Epithelial cell of proximal tubule (primary cell): Measurements from ENCODE around the gene IVD. TPM values are rescaled to one million over a fixed set of nuclear protein-coding genes. Genes with fewer than 3 reads are reported as not detected.

Experiments used
- DNase-seq: peaks from one replicate; pipeline ENCODE4 v3.0.0-alpha.2; 2011; ENCODE audit warnings: low read depth
- H3K4me3 ChIP-seq: 2 replicates; pipeline ENCODE4 v1.5.1; 2011; ENCODE audit warnings: low read depth, mild to moderate bottlenecking, low read length
- total RNA-seq: library from RNA; depleted of rRNA; stranded (reverse); fragments of >200 nt; gene quantifications from 2 replicates; pipeline ENCODE4 v1.2.3, GENCODE V29; 2015
- TF ChIP-seq, protein P1 (sequence below): conservative IDR thresholded peaks from 2 replicates; pipeline ENCODE4 v1.5.1; 2012; ENCODE audit warnings: low read depth, mild to moderate bottlenecking, low read length

Gene IVD
- total RNA-seq, 1 donor from 2014 or later: 34.4 TPM

DNA sequence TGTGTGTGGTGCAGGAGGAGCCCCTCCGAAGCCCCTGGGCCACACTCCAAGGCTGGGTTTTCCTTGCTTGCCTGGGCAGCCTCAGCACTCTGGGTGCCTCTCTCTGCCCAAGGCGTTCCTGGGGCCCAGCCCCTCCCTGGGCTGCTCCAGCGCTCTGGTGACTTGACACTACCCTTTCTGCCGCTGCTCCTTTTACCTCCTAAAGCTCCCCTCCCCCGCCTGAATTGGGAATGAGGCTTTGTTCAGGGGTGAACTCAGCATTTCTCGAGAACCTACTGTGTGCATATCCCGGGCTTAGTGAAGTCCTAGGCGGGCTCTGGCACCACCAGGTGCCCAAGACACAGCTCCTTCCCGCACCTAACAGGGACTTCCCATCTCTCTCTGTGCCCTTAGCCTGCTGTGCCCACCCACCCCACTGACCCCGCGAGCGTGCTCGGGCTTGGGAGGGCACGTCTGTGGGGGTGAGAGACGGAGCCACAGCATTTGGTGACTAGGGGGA is 33.9 kb downstream of the IVD start:
- TF ChIP-seq, protein P1, sequence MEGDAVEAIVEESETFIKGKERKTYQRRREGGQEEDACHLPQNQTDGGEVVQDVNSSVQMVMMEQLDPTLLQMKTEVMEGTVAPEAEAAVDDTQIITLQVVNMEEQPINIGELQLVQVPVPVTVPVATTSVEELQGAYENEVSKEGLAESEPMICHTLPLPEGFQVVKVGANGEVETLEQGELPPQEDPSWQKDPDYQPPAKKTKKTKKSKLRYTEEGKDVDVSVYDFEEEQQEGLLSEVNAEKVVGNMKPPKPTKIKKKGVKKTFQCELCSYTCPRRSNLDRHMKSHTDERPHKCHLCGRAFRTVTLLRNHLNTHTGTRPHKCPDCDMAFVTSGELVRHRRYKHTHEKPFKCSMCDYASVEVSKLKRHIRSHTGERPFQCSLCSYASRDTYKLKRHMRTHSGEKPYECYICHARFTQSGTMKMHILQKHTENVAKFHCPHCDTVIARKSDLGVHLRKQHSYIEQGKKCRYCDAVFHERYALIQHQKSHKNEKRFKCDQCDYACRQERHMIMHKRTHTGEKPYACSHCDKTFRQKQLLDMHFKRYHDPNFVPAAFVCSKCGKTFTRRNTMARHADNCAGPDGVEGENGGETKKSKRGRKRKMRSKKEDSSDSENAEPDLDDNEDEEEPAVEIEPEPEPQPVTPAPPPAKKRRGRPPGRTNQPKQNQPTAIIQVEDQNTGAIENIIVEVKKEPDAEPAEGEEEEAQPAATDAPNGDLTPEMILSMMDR: no peak
- no peak for DNase-seq
- H3K4me3 ChIP-seq: peak overlapping the region; percentile 76

DNA sequence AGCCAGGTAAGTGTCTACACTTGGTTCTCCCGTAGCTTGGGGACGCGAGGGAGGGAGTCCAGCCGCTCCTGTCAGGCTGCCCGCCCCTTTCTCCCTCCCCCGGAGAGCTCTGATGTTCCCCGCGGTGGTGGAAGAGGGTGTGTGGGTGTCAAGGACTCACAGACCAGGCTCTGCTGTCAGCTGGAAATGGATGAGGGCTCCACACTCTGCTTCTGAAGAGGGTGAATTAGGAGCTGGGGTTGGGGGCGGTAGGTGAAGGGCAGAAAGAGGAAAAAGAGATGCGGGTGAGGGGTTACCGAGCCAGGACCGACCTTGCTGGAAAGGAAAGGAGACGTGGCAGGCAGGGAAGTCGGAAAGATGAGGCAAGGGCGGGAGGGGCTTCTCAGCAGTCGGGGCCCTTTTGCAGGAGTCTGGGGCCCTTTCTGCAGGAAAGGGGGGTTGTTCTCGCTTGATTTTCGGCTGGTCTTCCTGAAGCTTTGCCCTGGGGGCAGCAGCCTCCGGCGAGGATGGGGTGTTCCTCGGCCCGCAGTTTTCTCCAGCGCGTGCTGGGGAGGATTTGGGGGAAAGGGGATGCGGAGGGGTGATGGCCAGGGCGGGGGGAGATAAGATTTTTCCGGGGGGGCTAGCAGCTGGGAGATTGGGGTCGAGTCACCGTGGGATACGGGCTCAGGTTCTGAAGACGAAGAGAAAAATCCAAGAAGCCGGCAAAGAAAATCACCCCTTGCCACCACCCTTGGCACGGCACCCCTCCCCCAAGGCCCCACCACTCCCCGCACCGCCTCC is 34.6 kb downstream of the IVD start:
- no peak for DNase-seq
- peak overlapping the region; percentile 76 for H3K4me3 ChIP-seq
- TF ChIP-seq, protein P1: no peak

DNA sequence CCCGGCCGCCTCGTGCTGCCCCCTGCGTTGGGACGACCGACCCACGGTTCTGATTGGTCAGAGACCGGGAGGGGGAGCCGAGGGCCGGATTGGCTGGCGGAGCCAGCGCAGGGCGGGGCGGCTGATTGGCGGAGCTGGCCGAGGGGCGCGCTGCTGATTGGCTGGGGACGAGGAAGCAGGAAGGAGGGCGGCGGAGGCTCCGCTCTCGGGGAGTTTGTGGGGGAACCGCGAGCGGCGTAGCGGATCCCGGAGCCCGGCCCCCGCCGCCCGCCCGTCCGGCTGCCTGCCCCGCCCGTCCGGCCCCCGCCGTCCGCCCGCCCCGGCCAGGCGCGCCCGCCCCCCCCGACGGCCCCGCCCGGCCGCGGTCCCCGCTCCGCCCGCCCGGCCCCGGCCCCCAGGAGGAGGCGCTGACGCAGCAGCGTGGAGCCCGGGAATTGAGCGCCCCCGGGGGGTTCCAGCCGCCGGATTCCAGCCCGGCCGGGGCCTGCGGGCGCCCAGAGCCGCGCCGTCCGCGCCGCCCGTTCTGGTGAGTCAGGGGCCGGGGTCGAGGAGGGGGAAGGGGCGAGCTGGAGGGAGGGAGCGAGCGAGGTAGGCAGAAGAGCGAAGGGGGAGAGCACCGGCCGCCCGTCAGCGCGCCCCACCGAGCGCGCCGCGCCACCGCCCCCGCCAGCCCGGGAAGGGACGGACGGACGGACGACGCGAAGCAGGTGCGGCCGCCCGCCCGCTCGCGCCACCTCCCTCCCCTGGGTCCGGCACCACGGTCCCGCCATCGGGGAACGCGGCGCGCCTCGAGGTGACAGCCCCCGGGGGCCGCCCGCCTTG is 35.4 kb downstream of the IVD start, which contains the start of gene BAHD1:
BAHD1 (plus strand) TSS at position 211 of the 822 bp plus-strand sequence. CDS start 17,512 bp downstream, outside the sequence.
- TF ChIP-seq, protein P1: no peak
- H3K4me3 ChIP-seq: peak within 1 kb of the TSS; percentile 76
- no peak for DNase-seq

DNA sequence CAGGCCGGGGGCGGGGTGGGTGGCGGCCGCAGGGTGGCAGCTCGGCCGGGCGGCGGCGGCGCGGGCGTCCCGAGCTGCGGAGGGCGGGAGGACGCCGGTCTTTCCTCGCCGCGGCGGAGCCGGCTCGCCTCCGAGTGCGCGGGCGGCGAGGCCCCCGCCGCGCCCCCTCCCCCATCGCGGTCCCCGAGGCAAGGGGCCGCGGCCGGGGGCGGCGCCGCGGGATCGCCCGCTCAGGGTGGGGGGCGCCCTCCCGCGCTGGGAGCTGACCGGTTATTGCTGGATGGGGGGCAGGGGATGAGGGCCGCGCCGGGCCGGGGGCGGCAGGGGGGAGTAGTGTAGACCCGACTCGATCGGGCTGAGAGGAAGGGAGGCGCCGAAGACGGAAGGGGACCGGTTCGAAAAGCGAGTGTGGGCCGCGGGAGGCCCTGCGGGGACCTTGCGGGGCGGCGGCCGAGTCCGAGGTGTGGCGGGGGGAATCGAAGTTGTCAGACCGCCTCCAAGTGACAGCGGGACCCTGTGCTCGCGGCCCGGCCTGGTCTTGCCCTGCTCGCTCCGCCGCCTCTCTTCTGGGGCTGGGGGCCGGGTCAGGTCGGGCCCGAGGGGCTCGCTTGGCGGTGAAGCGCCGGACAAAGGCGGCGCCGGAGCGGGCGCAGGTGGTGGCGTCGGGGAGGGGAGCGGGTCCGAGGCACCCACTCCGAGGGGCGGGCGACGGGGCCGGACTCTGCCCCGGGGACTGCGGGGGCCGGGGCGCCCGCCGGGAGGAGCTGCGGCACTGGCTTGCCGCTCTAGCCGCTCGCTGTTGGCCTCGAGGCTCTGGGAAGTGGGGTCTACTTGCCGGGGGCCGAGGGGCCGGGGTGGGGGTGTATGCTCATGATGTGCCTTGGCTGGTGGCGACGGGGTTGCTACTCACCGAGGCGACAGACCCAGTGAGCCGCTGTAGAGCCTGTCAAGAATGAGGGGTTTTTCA is 36.3 kb downstream of the IVD start:
- TF ChIP-seq, protein P1: peak; percentile 6
- H3K4me3 ChIP-seq: peak overlapping the region; percentile 76
- DNase-seq: no peak

DNA sequence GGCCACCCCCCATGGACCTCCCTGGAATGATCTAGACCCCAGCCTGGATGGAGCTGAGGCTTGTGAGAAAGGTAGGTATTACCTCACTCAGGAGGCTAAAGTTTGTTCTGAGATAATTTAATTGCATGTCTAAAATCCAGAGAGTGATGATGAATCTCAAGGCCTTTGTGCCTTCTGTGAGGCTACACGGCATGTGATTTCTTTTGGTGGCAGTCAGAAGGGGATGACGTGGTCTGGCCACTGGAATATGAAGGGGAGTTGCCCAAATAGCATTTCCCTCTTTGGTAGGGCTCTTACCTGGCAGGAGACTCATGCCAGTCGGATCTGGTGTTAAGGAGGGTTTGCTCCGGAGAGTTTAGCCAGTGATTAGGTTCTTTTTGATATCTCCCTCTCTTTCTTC is 37.7 kb downstream of the IVD start:
- no peak for DNase-seq
- TF ChIP-seq, protein P1: no peak
- H3K4me3 ChIP-seq: no peak overlapping the region

DNA sequence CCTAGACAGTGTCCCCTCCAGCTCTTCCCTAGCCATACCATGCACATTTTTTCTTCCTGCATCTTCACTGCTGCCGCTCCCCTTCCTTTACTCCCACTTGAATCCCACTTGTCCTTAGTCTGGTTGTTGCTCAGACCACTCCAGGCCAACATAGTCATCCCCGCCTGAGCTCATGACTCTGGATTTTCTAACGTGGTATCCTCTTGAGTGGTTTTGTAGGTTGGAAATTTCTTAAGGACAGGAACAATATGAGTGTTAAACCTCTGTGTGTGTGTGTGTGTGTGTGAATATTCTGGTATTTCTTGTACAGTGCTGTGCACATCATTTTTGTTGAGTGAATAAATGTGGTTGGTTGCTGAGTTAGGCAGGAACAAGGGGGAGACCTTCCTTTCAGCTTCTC is 38.3 kb downstream of the IVD start:
- no peak overlapping the region for H3K4me3 ChIP-seq
- no peak for DNase-seq
- TF ChIP-seq, protein P1: no peak
